Measurements from ENCODE around the gene PAM.
"Not testable (repeated sequence)": the region's sequence is repeated elsewhere in the genome, so short reads cannot be mapped to it uniquely, and the experiment has no call there.

Gene PAM

GRCh38 chr5:102754767-102755431, at the start of gene PAM:
Gene PAM (plus strand): TSS chr5:102755305. CDS start chr5:102866196, 110,891 bp downstream.
- no peak for DNase-seq

- no peak for DNase-seq
These were observed 43.4 kb upstream of the PAM start for GRCh38 chr5:102711525-102712385.

- no peak for DNase-seq
These were observed 41.8 kb upstream of the PAM start for GRCh38 chr5:102713278-102713677.

DNA sequence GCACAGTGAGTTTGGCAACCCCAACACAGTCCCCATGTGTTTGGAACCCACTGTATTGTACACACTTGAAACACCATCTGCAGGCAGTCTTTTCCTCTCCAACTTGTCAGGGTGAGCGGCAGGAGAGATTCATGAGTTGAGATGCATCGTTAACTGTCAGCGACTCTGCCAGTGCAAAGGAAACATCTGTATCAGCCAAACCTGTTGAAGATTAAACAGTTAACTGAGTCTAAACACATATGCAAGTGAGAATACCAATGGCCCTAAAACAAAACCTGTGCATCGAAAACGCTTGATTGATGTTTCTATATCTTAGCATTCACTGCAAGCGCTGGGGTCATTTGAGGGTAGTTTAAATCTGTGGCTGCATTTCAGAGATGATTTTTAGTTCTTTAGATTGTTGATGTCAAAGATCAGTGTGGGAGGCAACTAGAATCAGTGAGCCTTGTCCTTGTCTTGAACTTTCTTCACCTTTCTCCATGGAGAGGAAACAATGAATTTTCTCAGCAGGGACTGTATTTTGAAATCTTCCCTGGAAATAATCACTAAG, 41.3 kb upstream of the PAM start:
- no peak for DNase-seq

GRCh38 chr5:102715082-102715807, 39.9 kb upstream of the PAM start:
- no peak for DNase-seq

DNA sequence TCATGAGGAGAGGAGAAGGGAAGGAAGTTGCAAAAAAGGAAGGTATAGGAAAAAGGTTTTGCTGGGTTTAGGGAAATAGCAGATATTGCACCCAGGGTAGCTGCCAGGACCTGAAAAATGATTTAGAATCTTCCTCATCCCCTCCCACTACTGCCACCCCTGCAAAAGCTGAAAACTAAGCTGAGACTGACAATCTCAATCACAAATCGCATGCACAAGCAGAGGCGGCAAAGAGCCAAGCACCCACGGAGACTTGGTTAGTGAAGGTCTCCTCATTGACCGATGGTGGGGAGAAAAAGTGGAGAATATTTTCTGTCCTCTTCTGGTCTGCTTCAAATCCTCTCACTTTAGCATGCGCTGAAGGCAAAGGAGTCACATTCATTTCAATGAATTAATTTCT, 39.1 kb upstream of the PAM start:
- no peak for DNase-seq

GRCh38 chr5:102718819-102719218, 36.3 kb upstream of the PAM start:
- no peak for DNase-seq

DNA sequence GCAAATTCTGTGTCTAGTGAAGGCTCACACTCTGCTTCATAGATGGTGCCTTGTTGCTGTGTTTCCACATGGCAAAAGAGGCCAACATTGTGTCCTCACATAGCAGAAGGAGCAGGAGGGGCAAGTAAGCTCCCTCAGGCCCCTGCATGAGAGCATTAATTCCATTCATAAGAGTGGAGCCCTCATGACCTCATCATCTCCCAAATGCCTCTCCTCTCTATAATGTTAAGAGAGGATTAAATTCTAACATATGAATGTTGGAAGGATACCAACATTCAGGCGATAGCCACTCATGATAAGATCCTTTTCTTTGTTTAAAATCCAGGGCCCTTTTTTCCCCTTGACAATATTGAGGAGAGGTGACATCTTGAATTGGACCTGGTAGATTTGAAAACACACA, 35.2 kb upstream of the PAM start:
- DNase-seq = no peak

GRCh38 chr5:102720969-102721368, 34.1 kb upstream of the PAM start:
- no peak for DNase-seq

- no peak for DNase-seq
These were observed 32.2 kb upstream of the PAM start for GRCh38 chr5:102722931-102723330.

DNA sequence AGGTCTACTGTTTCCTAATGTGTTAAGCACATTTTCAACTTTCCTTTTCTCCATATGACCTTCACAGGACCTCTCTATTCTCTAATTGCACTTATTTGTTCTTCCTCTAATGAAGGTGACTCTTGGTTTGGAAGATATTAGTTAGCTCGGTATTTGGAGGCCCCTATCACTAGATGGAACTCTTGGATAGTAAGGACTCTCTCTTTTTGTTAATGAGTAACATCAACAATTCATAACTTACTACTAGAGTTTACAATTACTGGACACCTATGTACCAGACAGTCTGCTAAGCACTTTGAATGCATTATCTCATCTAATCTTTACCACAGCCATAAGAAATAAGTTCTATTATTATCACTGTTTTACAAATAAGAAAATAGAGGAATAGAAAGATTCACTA, 23.4 kb upstream of the PAM start:
- no peak for DNase-seq

DNA sequence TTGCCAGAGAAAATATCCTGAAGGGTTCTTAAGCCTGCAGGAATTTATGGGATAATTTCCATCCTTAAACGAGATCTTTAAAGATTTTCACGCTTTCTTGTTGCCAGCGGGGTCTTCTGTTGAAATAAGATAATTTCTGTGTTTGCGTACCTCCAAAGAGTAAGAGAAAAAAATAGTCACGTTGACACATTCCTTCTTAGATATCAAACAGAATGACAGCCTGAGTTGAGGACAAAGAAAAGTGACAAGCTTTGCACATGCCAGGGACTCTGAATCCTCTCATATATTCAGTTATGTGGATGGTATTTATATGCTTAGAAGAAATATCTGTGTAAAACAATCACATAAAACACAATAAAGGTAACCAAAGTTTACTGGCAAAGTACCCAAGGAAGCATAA, 21.6 kb upstream of the PAM start:
- DNase-seq = no peak

DNA sequence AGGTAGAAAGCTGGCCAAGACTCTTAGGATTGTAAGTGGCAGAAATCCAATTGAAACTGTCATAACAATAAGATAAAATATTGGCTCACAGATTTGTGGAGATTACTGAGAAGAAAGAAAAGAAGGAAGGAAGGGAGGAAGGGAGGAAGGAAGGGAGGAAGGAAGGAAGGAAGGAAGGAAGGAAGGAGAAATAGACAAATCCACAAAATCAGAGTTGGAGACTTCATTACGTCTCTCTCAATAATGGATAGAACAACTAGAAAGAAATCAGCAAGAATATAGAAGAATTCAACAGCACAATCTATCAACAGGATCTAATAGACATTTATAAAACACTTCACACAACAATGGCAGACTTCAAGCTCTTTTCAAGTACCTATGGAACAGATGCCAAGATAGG, 17.9 kb upstream of the PAM start:
- no peak for DNase-seq

DNA sequence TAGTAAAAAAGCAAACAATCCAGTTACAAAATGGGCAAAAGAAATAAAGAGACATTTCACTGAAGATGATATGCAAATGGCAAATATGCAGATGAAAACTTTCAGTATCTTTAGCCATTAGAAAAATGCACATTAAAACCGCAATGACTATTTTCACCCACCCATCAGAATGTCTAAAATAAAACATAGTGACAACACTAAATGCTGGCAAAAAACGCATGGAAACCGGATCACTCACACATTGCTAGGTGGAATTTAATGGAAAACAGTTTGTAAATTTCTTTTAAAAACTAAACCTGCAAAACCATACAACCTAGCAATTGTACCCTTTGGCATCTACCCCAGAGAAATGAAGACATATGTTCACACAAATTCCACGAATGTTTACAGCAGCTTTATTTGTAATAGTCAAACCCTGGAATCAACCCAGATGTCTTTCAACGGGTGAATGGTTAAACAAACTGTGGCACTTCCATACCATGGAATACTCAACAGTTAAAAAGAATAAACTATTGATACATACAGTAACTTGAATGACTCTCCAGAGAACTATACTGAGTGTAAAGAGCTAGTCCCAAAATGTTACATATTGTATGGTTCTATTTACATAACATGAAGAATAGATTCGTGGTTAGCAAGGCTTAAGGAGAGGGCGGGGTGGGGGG, 17.2 kb upstream of the PAM start:
- no peak for DNase-seq

DNA sequence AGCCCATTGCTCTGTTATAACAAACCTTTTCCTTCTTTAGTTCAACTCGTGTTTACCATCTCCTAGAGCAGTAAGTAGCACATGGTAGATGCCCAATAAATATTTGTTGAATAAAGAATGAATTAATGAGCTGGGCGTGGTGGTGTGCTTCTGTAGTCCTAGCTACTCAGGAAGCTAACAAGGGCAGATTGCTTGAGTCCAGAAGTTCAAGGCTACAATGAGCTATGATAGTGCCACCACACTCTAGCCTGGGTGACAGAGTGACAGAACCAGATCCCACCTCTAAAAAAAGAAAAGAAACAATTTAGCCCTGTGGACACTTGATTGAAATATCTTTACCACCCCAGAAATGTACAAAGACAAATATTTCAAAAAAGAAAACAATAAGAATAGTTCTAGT, 14.6 kb upstream of the PAM start:
- DNase-seq = no peak

GRCh38 chr5:102742215-102742614, 12.9 kb upstream of the PAM start:
- no peak for DNase-seq

DNA sequence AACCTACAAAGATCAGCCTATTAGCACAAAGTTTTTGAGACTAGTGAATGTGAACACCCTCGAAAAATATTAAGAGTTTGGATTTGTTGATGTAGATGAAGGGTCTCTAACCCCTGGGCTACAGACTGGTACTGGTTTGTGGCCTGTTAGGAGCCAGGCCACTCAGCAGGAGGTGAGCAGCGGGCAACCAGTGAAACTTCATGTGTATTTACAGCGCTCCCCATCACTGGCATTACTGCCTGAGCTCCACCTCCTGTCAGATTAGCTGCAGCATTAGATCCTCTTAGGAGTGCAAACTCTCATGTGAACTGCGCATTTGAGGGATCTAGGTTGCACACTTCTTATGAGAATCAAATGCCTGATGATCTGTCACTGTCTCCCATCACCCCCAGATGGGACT, 11.2 kb upstream of the PAM start:
- no peak for DNase-seq

DNA sequence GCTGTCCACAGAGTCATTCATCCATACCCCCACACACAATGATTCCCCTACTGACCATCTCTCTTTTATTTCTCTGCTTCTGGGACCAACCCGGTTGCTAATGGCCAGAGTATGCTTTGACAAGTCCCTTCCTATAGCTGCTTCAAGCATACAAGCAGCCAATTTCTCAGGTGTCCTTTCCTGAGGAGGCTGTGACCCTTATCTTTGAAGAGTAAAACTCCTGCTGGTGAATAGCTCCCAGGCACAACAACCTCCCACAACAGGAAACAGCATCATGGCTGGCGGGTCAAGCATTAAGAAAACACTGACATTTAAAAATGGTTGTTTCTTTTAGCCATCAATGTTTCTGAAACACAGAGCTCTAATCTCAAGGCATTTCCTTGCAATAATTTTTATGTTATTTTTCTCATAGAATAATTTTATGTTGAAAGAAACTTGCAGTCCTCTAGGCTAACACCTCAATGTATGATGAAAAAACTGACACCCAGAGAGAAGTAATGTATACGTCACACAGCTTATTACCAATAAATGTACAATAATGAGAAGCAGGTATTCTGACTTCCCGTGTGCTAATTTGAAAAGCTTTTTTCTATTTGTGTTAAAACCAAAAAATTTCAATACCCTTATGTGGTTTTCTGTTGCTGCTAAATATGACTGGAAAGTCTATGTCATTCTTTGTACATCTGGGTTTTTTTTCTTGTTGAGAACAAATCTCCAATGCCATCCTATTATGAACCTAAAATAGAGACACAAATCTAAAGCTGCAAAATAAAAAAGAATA, 7.5 kb upstream of the PAM start:
- no peak for DNase-seq

DNA sequence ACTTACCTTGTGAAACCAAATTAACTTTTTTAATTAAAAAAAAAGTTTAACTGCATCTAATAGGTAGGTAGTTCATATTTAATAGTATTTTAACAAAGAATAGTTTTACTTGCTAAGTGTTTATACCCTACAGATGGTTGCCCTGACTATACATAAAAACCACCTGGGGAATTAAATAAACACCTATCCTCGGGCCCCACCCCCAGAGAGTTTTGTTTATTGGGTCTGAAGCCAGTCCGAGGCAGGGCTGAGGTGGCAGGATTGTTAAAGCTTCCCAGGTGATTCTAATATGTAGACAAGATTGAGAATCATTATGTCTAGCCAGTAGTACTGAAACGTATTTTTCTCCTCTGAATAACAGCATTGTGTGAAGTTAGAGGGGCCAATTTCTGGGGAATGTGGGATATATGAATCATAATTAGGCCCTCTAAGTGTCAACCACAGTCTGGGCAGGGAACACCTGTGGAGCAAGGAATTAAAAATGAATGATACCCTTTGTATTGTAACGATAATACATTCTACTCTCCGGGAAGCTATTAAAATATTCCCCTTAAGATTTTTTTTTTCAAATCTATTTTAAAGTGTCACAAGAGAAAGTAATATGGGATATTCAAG, 5.6 kb upstream of the PAM start:
- no peak for DNase-seq

- no peak for DNase-seq
These were observed 4.8 kb upstream of the PAM start for GRCh38 chr5:102750151-102750834.

DNA sequence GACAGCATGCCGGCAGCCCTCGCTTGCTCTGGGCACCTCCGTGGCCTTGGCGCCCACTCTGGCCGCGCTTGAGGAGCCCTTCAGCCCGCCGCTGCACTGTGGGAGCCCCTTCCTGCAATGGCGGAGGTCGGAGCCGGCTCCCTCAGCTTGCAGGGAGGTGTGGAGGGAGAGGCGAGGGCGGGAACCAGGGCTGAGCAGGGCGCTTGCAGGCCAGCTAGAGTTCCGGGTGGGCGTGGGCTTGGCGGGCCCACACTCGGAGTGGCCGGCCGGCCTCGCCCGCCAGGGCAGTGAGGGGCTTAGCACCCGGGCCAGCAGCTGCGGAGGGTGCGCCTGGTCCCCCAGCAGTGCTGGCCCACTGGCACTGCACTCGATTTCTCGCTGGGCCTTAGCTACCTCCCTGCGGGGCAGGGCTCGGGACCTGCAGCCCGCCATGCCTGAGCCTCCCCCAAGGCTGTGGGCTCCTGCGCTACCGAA, 3.2 kb upstream of the PAM start:
- not testable (repeated sequence) for DNase-seq

Measured in NCI-H2081 treated with DMSO at 0.1 percent for 48 hours (cell line).